ENCODE measurements around the gene PRELID2.

- TF ChIP-seq ARNTL (CRISPR knock-in tag; IDR thresholded peaks at IDR 0.05; ENCODE audit: borderline replicate concordance, low read depth) (no peak), ESRRG (CRISPR knock-in tag; IDR thresholded peaks at IDR 0.05) (no peak), PATZ1 (CRISPR knock-in tag; IDR thresholded peaks at IDR 0.05; ENCODE audit: borderline replicate concordance) (no peak), TCF4 (CRISPR knock-in tag; IDR thresholded peaks at IDR 0.05; ENCODE audit: borderline replicate concordance) (no peak), CREB5 (CRISPR knock-in tag; IDR thresholded peaks at IDR 0.05; ENCODE audit: low read depth) (no peak), RARB (CRISPR knock-in tag; IDR thresholded peaks at IDR 0.05) (no peak)
Observed at GRCh38 chr5:145776886-145777285, 58.3 kb downstream of the PRELID2 start.
